Activated CD8-positive, alpha-beta T cell treated with anti-CD3 and anti-CD28 coated beads for 36 hours (primary cell): ENCODE results near the gene GALNTL6. TPM values are rescaled to one million over a fixed set of nuclear protein-coding genes. Genes with fewer than 3 reads are reported as not detected.

Experiments
- ATAC-seq: fragments of 200-7000 bp; cut with Tn5 transposase; one replicate; pipeline ENCODE4 v1.10.0; 2021; ENCODE audit warnings: mild to moderate bottlenecking, moderate library complexity
- CTCF ChIA-PET: fragments of 350-600 bp; sonication (Branson Sonifier 250); formaldehyde crosslinking; loops from one replicate; lab custom pipeline; 2021; ENCODE audit warnings: antibody characterized with exemption; lab: Charles Lee
- POLR2A ChIA-PET: fragments of 350-600 bp; sonication (Branson Sonifier 250); formaldehyde crosslinking; loops from one replicate; lab custom pipeline; 2021; ENCODE audit warnings: antibody characterized with exemption; lab: Charles Lee
- DNase-seq: peaks from one replicate; pipeline ENCODE4 v3.0.0-alpha.2; 2020
- H3K27ac Mint-ChIP-seq: one replicate; pipeline ENCODE4 v1.8.0; 2021; ENCODE audit warnings: mild to moderate bottlenecking, mixed read lengths
- H3K27me3 Mint-ChIP-seq: one replicate; pipeline ENCODE4 v1.8.0; 2021; ENCODE audit warnings: mixed read lengths
- H3K36me3 Mint-ChIP-seq: one replicate; pipeline ENCODE4 v1.8.0; 2021; ENCODE audit warnings: low read depth, mixed read lengths
- H3K4me1 Mint-ChIP-seq: one replicate; pipeline ENCODE4 v1.8.0; 2021; ENCODE audit warnings: low read depth, mixed read lengths
- H3K4me3 Mint-ChIP-seq: one replicate; pipeline ENCODE4 v1.8.0; 2021; ENCODE audit warnings: mild to moderate bottlenecking, moderate library complexity, mixed read lengths
- H3K9me3 Mint-ChIP-seq: one replicate; pipeline ENCODE4 v1.8.0; 2021; ENCODE audit warnings: mixed read lengths
- CTCF ChIP-seq: fragments of 200-600 bp; IDR thresholded peaks from one replicate; pipeline ENCODE4 v1.8.0; 2022; ENCODE audit warnings: antibody characterized with exemption, mild to moderate bottlenecking
- intact Hi-C: fragments of 100-400 bp; cut with micrococcal nuclease; formaldehyde crosslinking; loops from one replicate; pipeline ENCODE4 v1.10.0; 2022
- total RNA-seq, 2 experiments: library from RNA; stranded (reverse); gene quantifications; one replicate each; pipeline ENCODE4 v1.2.3, GENCODE V29; 2021

GALNTL6 gene
- total RNA-seq, 2 experiments from 2014 or later, result not detected

- Mint-ChIP-seq H3K4me1 (no peaks in the 10 kb centered on the region), H3K27ac (no peak overlapping the region), H3K27me3 (no peaks in the 10 kb centered on the region), H3K9me3 (peaks cover 2% of the 10 kb centered on the region), H3K36me3 (no peaks in the 10 kb centered on the region), H3K4me3 (no peak overlapping the region)
- POLR2A ChIA-PET, result no interaction called here
- CTCF ChIA-PET, result no interaction called here
- no peak for ATAC-seq
- DNase-seq, result no peak
- TF ChIP-seq CTCF, result no peak
- intact Hi-C loops, result no loop called here
Measured at GRCh38 chr4:172619798-172620197, 806.6 kb downstream of the GALNTL6 start.

- Mint-ChIP-seq H3K9me3 (peaks cover 3% of the 10 kb centered on the region), H3K36me3 (no peaks in the 10 kb centered on the region), H3K27ac (no peak overlapping the region), H3K4me3 (no peak overlapping the region), H3K27me3 (no peaks in the 10 kb centered on the region), H3K4me1 (no peaks in the 10 kb centered on the region)
- no peak for TF ChIP-seq CTCF
- intact Hi-C loops, result no loop called here
- ATAC-seq (no peak), DNase-seq (no peak)
- POLR2A ChIA-PET, result no interaction called here
- CTCF ChIA-PET, result no interaction called here
Measured at GRCh38 chr4:172628263-172628662, 815.1 kb downstream of the GALNTL6 start.

- intact Hi-C loops, result no loop called here
- POLR2A ChIA-PET, result no interaction called here
Measured at GRCh38 chr4:172630280-172630679, 817.1 kb downstream of the GALNTL6 start.

GRCh38 chr4:172631832-172632231, 818.6 kb downstream of the GALNTL6 start:
- ATAC-seq (no peak), DNase-seq (no peak)
- Mint-ChIP-seq H3K36me3 (no peaks in the 10 kb centered on the region), H3K27me3 (no peaks in the 10 kb centered on the region), H3K4me1 (no peaks in the 10 kb centered on the region), H3K9me3 (peaks cover 4% of the 10 kb centered on the region), H3K4me3 (no peak overlapping the region), H3K27ac (no peak overlapping the region)
- ChIA-PET POLR2A (no interaction called here), CTCF (no interaction called here)
- TF ChIP-seq CTCF, result no peak
- intact Hi-C loops, result no loop called here

More at GRCh38 chr4:172630280-172630679, 817.1 kb downstream of the GALNTL6 start:
- Mint-ChIP-seq H3K36me3 (no peaks in the 10 kb centered on the region), H3K27me3 (no peaks in the 10 kb centered on the region), H3K27ac (no peak overlapping the region), H3K9me3 (peaks cover 4% of the 10 kb centered on the region), H3K4me3 (no peak overlapping the region), H3K4me1 (no peaks in the 10 kb centered on the region)
- DNase-seq (no peak), ATAC-seq (no peak)
- no peak for TF ChIP-seq CTCF
- CTCF ChIA-PET, result no interaction called here

GRCh38 chr4:172648471-172648870, 835.3 kb downstream of the GALNTL6 start:
- intact Hi-C loops, result no loop called here
- TF ChIP-seq CTCF, result no peak
- Mint-ChIP-seq H3K4me3 (no peak overlapping the region), H3K27me3 (no peaks in the 10 kb centered on the region), H3K36me3 (no peaks in the 10 kb centered on the region), H3K27ac (no peak overlapping the region), H3K9me3 (no peaks in the 10 kb centered on the region), H3K4me1 (no peaks in the 10 kb centered on the region)
- ChIA-PET POLR2A (no interaction called here), CTCF (no interaction called here)
- DNase-seq (no peak), ATAC-seq (no peak)
